GF-D8 (cell line): ENCODE results near the gene MGARP.
A peak's percentile ranks its signal among the peaks of the same experiment; 100 is the strongest.

ENCODE experiments used
- DNase-seq: peaks from one replicate; lab custom pipeline; 2025; lab: John Stamatoyannopoulos, UW

Gene MGARP

GRCh38 chr4:139243448-139244365 lies 36.3 kb downstream of the MGARP start:
- no peak for DNase-seq

GRCh38 chr4:139242511-139243051 lies 37.4 kb downstream of the MGARP start:
- DNase-seq = no peak

DNA sequence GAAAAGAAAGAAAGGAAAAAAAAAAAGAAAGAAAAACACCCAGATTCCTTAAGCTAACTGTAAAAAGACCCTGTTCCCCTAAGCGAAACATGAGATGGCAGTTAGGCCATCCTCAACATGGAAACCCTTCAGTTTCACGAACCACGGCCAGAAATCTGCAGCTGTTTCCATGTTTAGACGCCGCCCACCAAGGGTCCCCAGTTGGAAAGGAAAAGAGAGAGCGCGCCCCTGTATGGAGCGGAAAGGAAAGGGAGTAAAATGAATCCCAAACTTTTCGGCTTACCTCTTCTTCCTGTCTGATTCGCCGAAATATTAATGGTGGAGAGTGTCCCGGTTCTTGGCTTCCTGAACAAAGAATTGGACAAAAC lies 38.3 kb downstream of the MGARP start:
- DNase-seq = no peak

- DNase-seq = no peak
Observed at GRCh38 chr4:139241086-139241783, 38.8 kb downstream of the MGARP start.

DNA sequence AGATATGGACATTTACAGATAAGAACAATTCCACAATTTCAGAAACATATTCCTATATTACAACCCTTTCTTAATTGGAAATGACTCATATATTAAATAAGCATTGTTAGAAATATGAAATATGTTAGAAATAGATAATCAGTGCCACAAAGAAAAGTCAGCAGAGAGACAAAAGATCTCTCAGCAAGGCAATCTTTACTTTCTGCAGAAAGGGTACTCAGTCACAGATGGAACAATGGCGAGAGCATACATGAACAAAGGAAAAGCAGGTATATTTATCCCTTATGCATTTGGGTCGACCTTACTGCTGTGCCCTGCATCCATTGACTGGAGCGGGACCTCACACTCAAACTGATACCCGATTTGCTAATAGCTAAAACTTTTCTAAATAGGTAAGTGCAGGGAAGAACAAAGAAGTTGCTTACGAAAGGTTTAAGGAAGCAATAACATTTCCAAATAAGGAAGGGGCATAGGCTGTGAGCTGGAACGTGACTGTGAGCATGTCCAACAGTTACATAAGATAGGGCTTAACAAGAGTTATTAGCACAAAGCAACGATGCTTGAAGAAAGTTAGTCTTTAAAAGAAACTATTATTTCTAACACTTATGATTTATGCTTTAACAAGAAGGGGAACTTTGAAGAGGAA lies 40.8 kb downstream of the MGARP start:
- DNase-seq = no peak

DNA sequence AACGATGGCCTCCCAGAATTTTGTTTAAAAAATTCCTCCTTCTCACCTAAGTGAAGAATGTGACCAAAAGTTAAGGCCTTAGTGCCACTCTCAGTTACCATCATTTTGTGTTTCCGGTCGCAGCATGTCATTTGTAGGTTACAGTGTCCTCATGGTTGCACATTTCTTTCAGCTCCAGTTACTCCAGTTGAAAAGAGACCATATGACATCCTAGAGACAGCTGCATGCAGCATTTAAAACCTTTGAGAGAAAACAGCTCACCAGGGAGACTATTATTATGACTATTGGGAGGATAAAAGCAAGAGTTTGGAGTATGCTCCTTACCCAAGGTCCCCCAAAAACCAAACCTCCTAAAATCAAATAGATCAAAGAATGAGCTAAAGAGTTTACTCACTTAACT lies 45.8 kb downstream of the MGARP start:
- DNase-seq = no peak

DNA sequence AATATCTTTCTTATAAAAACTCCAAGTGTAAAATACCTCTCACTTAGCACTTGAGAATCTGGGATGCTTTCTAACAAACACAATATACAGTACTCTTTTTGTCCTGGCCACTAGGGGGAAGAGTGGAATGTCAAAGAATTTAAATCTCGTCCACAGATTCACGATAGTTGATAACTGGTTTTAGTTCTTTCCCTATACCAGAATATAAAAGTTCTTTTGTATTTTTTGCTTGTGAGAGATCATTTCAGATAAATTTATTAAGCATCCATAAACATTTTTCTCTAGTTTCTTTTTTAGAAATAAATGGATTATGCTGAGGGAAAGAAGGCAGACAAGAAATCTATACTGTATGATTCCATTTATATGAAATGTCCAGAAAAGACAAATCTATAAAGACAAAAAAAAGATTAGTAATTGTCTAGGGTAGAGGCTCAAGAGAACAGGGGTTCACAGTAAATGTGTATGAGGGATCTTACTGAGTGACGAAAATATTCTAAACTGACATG lies 50.4 kb downstream of the MGARP start:
- peak; percentile 34 for DNase-seq

DNA sequence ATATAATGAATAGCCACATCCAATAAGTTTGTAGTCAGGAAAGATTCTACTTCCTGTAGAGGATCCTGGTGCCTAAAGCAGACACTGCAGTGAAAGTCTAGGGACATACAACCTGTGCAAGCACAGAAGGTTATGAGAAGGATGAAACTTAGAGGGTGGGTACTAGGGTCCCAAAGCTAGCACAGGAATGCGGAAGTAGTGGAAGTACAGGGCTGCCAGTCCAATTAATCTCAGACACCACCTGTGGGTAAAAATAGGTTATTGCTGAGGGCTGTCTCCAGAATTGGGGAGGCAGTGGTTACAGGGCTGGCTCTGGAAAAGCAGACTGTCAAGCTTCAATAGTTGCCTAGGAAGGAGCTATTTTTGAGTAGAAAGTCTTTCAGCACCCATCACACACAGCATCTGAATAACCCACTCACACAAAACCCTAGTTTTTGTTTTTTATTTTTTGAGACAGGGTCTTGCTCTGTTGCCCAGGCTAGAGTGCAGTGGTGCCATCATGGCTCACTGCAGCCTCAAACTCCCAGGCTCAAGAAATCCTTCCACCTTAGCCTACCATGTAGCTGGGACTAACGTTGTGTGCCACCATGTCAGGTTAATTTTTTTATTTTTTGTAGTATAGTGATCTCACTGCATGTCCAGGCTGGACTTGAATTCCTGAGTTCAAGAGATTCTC lies 52.2 kb downstream of the MGARP start:
- DNase-seq = peak; percentile 22

DNA sequence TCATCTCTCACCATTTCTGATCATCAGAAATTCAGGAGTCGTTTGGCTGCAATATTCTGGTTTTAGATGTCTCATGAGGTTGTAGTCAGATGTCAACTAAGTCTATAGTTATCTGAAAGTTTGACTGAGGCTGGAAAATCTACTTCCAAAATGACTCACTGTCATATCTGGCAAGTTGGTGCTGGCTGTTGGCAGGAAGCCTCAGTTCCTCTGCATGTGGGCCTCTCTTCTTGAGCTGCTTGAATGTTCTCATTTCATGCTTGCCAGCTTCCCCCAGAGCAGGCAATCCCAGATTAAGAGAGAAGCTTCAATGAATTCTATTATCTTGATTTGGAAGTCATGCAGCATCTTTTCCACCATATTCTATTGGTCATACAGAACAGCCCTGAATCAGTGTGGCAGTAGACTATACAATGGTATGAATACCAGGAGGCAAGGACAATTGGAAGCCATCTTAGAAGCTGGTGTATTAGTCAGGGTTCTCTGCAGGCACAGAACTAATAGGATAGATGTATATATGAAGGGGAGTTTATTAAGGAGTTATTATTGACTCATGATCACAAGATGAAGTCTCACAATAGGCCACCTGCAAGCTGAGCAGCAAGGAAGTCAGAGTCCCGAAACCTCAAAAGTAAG lies 56.2 kb downstream of the MGARP start:
- DNase-seq = no peak

GRCh38 chr4:139222215-139222614 lies 57.8 kb downstream of the MGARP start:
- no peak for DNase-seq

DNA sequence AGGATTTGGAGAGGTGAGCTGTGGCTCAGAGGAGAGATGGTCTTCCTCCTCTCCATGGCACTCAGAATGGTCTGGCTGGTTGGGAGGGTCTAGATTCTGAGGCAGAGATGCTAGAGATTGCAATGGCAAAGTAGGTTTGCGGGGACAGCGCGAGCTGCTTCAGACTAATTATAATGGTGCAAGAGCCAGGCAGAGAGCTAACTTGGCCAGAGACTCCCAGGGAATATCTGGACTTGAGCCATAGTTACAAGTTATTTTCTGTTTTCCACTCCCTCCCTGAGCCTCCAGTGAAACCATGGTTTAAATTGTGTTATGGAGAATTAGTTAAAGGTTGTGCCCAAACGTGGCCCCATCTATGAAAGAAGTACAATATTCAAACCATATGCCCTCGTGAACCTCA lies 58.3 kb downstream of the MGARP start:
- no peak for DNase-seq

DNA sequence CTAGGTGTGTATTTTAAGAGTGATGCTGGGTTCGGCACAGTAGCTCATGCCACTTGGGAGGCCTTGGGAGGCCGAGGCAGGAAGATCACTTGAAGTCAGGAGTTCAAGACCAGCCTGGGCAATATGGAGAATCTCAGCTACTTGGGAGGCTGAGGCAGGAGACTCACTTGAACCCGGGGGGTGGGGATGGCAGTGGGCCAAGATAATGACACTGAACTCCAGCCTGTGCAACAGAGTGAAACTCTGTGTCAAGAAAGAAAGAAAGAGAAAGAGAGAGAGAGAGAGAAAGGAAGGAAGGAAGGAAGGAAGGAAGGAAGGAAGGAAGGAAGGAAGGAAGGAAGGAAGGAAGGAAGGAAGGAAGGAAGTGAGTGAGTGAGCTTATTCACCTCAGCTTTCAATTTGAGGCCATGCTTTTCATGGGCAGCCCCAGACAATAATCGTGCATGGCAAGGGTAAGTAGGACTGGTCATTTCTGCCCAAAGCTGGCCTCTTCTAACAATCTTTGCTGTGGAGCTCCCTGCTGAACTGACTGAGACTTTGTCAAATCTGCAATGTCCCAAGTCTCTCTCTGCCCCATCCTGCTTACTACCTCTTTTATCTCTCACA lies 60.5 kb downstream of the MGARP start:
- no peak for DNase-seq
